HL-60 (cell line): ENCODE measurements around the gene NBPF3.
"Not testable (repeated sequence)": the region's sequence is repeated elsewhere in the genome, so short reads cannot be mapped to it uniquely, and the experiment has no call there.

Source experiments
- GABPA ChIP-seq: IDR thresholded peaks from 2 replicates; pipeline ENCODE4 v1.6.1; 2012; ENCODE audit warnings: low read depth
- POLR2AphosphoS5 ChIP-seq: IDR thresholded peaks from 2 replicates; pipeline ENCODE4 v1.6.1; 2012; ENCODE audit warnings: low read depth
- TF ChIP-seq, protein P1 (sequence below): IDR thresholded peaks from one replicate; pipeline ENCODE4 v1.5.1; 2011; ENCODE audit warnings: low read length, control low read depth, inconsistent platforms; ENCODE audit not compliant: insufficient read depth
- TF ChIP-seq, protein P2 (sequence below): IDR thresholded peaks from 2 replicates; pipeline ENCODE4 v1.6.1; 2012; ENCODE audit warnings: low read depth; ENCODE audit not compliant: insufficient replicate concordance

- TF ChIP-seq GABPA, POLR2AphosphoS5: not testable (repeated sequence)
- TF ChIP-seq, protein P1, sequence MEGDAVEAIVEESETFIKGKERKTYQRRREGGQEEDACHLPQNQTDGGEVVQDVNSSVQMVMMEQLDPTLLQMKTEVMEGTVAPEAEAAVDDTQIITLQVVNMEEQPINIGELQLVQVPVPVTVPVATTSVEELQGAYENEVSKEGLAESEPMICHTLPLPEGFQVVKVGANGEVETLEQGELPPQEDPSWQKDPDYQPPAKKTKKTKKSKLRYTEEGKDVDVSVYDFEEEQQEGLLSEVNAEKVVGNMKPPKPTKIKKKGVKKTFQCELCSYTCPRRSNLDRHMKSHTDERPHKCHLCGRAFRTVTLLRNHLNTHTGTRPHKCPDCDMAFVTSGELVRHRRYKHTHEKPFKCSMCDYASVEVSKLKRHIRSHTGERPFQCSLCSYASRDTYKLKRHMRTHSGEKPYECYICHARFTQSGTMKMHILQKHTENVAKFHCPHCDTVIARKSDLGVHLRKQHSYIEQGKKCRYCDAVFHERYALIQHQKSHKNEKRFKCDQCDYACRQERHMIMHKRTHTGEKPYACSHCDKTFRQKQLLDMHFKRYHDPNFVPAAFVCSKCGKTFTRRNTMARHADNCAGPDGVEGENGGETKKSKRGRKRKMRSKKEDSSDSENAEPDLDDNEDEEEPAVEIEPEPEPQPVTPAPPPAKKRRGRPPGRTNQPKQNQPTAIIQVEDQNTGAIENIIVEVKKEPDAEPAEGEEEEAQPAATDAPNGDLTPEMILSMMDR, result not testable (repeated sequence)
- TF ChIP-seq, protein P2, sequence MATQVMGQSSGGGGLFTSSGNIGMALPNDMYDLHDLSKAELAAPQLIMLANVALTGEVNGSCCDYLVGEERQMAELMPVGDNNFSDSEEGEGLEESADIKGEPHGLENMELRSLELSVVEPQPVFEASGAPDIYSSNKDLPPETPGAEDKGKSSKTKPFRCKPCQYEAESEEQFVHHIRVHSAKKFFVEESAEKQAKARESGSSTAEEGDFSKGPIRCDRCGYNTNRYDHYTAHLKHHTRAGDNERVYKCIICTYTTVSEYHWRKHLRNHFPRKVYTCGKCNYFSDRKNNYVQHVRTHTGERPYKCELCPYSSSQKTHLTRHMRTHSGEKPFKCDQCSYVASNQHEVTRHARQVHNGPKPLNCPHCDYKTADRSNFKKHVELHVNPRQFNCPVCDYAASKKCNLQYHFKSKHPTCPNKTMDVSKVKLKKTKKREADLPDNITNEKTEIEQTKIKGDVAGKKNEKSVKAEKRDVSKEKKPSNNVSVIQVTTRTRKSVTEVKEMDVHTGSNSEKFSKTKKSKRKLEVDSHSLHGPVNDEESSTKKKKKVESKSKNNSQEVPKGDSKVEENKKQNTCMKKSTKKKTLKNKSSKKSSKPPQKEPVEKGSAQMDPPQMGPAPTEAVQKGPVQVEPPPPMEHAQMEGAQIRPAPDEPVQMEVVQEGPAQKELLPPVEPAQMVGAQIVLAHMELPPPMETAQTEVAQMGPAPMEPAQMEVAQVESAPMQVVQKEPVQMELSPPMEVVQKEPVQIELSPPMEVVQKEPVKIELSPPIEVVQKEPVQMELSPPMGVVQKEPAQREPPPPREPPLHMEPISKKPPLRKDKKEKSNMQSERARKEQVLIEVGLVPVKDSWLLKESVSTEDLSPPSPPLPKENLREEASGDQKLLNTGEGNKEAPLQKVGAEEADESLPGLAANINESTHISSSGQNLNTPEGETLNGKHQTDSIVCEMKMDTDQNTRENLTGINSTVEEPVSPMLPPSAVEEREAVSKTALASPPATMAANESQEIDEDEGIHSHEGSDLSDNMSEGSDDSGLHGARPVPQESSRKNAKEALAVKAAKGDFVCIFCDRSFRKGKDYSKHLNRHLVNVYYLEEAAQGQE, result not testable (repeated sequence)
Observed at GRCh38 chr1:21428481-21429073, 11.4 kb upstream of the NBPF3 start.
